Thyroid gland (tissue), 4 donors: Measurements from ENCODE around the gene CAPN10. TPM values are rescaled to one million over a fixed set of nuclear protein-coding genes. Genes with fewer than 3 reads are reported as not detected.

Experiments
- DNase-seq, 2 donors: peaks; one replicate each; pipeline ENCODE4 v3.0.0-alpha.2; 2019
- H3K27ac ChIP-seq, 3 donors: fragments of 200-600 bp; sonication (generic); 1 replicate in 2 of 3; 2 replicates in 1 of 3; pipeline ENCODE4 v1.5.1; 2016 to 2019; ENCODE audit warnings: mild to moderate bottlenecking in 1 of 3, moderate library complexity in 1 of 3
- H3K27me3 ChIP-seq: fragments of 200-600 bp; sonication (generic); one replicate; pipeline ENCODE4 v1.5.1; 2019
- H3K36me3 ChIP-seq, 2 donors: fragments of 200-600 bp; sonication (generic); one replicate each; pipeline ENCODE4 v1.5.1; 2016 to 2019
- H3K4me1 ChIP-seq, 2 donors: fragments of 200-600 bp; sonication (generic); one replicate each; pipeline ENCODE4 v1.5.1; 2017 to 2019
- H3K4me3 ChIP-seq, 3 donors: fragments of 200-600 bp; sonication (generic); replicated peaks in 1 of 3; 1 replicate in 2 of 3; 2 replicates in 1 of 3; pipeline ENCODE4 v1.5.1; 2016; ENCODE audit warnings: mild to moderate bottlenecking in 1 of 3
- H3K9me3 ChIP-seq: fragments of 200-600 bp; sonication (generic); one replicate; pipeline ENCODE4 v1.5.1; 2017
- CTCF ChIP-seq, 6 experiments: fragments of 200-600 bp in 3 of 6; fragments of 450-650 bp in 3 of 6; sonication (generic) in 3 of 6; IDR thresholded peaks; one replicate each; pipeline ENCODE4 v1.5.1; 2016 to 2019; ENCODE audit warnings: antibody characterized with exemption in 6 of 6, mild to moderate bottlenecking in 2 of 6, inconsistent platforms in 1 of 6, moderate library complexity in 1 of 6
- POLR2A ChIP-seq, 2 donors: fragments of 450-650 bp; IDR thresholded peaks; one replicate each; pipeline ENCODE4 v1.6.1; 2017; ENCODE audit warnings: antibody characterized with exemption in 2 of 2, mild to moderate bottlenecking in 2 of 2, moderate library complexity in 1 of 2
- WGBS, 2 donors: methylation state at CpG; one replicate each; pipeline ENCODE4 v1.1.5; 2017; 5-methylcytosine and 5-hydroxymethylcytosine counted together
- intact Hi-C: fragments of 100-400 bp; cut with DNase I; formaldehyde crosslinking; loops from one replicate; pipeline ENCODE4 v1.15.1; 2023
- total RNA-seq, 4 donors: library from RNA; depleted of rRNA; stranded (reverse); fragments of >200 nt; gene quantifications; one replicate each; pipeline ENCODE4 v1.2.3, GENCODE V29; 2016

CAPN10 gene
- total RNA-seq, 4 donors from 2014 or later: 19.3 to 25.3 (median 21.7) TPM

GRCh38 chr2:240595381-240596079 is 9.0 kb downstream of the CAPN10 start:
- Histone ChIP-seq H3K9me3 (no peaks in the 10 kb centered on the region), H3K36me3 (peaks cover 13 to 16% of the 10 kb centered on the region in 2 donors), H3K27ac (no peak overlapping the region), H3K27me3 (no peaks in the 10 kb centered on the region), H3K4me3 (no peak overlapping the region), H3K4me1 (no peaks in the 10 kb centered on the region)
- intact Hi-C loops: loop anchor here (10.0 kb wide), 1 partner anchor 109 kb away; no protein-coding TSS in a partner anchor
- TF ChIP-seq POLR2A (IDR thresholded peaks at IDR 0.05): no peak
- no peak for TF ChIP-seq CTCF (IDR thresholded peaks at IDR 0.05)
- WGBS, 2 donors: 60 to 80% methylated on average over 7 to 10 of the region's 18 CpGs
- peak; percentile 0 to 1 for DNase-seq

GRCh38 chr2:240596080-240596460 is 9.5 kb downstream of the CAPN10 start:
- no peaks in the 10 kb centered on the region for H3K9me3 ChIP-seq
- 95 to 99% methylated on average over 11 to 14 of the region's 17 CpGs for WGBS, 2 donors
- peak; percentile 0 to 1 for DNase-seq
- H3K4me1 ChIP-seq: no peaks in the 10 kb centered on the region
- no peak overlapping the region for H3K27ac ChIP-seq
- no peaks in the 10 kb centered on the region for H3K27me3 ChIP-seq
- peaks cover 8 to 13% of the 10 kb centered on the region in 2 donors for H3K36me3 ChIP-seq
- no peak overlapping the region for H3K4me3 ChIP-seq
- TF ChIP-seq CTCF (IDR thresholded peaks at IDR 0.05) (no peak), POLR2A (IDR thresholded peaks at IDR 0.05) (no peak)
- intact Hi-C loops: loop anchor here (10.0 kb wide), 1 partner anchor 109 kb away; no protein-coding TSS in a partner anchor

- intact Hi-C loops: loop anchor here (10.0 kb wide), 1 partner anchor 108 kb away; no protein-coding TSS in a partner anchor
- peak; percentile 0 to 3 for DNase-seq
- Histone ChIP-seq H3K27ac (no peak overlapping the region), H3K36me3 (peaks cover 5 to 13% of the 10 kb centered on the region in 2 donors), H3K27me3 (no peaks in the 10 kb centered on the region), H3K4me1 (no peaks in the 10 kb centered on the region), H3K9me3 (no peaks in the 10 kb centered on the region), H3K4me3 (no peak overlapping the region)
- 89 to 90% methylated on average over 4 to 16 of the region's 23 CpGs for WGBS, 2 donors
- TF ChIP-seq POLR2A (IDR thresholded peaks at IDR 0.05): no peak
- no peak for TF ChIP-seq CTCF (IDR thresholded peaks at IDR 0.05)
Measured at GRCh38 chr2:240596491-240596931, 10.0 kb downstream of the CAPN10 start.

- H3K36me3 ChIP-seq: peaks cover 2 to 13% of the 10 kb centered on the region in 2 donors
- H3K27me3 ChIP-seq: no peaks in the 10 kb centered on the region
- peak; percentile 0 to 1 for DNase-seq
- intact Hi-C loops: loop anchor here (10.0 kb wide), 1 partner anchor 108 kb away; no protein-coding TSS in a partner anchor
- TF ChIP-seq CTCF (IDR thresholded peaks at IDR 0.05) (no peak), POLR2A (IDR thresholded peaks at IDR 0.05) (no peak)
- H3K4me3 ChIP-seq: no peak overlapping the region
- H3K27ac ChIP-seq: no peak overlapping the region
- no peaks in the 10 kb centered on the region for H3K4me1 ChIP-seq
- 95 to 97% methylated on average over 10 of the region's 10 CpGs for WGBS, 2 donors
- H3K9me3 ChIP-seq: no peaks in the 10 kb centered on the region
Measured at GRCh38 chr2:240597054-240597418, 10.5 kb downstream of the CAPN10 start.
